Dedifferentiated amniotic fluid mesenchymal stem cell (primary cell): ENCODE data around the gene KNDC1.

ENCODE experiments used
- DNase-seq: peaks from one replicate; pipeline ENCODE4 v3.0.0-alpha.2; 2016; ENCODE audit errors: extremely low spot score

KNDC1 gene

DNA sequence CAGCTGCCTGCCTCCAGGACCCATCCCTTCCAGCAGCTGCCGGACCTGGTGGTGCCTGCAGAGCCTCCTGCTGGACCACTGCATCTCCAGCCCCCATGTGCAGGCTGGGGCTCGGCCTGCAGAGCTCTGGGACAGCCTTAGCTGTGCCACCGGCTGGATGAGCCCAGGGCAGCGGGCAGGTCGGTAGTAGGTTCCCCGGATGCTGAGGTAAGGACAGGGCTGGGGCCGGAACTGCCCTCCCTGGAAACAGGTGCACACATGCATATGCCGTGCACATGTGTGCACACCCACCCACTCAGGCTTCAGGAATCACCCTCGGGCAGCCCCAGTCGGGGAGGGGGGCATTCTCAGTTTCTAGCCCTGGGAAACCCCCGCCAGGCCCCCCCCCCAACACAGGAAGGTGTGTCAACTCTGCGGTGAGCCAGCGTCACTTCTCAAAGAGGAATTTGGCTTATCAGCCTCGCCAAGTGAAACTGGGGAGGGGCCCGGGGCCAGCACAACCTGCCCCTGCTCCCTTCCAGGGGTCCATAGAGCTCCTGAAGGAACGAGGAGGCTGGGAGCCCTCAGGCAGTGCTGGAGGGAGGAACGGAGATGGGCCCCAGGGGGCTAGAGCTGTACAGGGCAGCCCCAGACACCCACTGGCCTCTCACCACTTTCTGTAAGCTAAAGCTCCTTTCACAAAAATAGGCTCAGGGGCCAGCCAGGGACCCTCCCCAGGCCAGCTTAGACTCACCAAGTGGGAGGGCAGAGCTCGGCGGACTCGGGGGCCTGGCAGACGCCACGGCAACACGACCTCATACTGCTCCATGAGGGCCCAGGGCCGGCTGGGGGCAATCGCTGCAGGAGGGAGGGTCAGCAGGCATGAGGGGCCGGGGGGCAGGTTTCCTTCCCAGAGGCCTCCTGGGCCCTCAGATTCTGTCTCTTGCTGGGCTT is 115.0 kb downstream of the KNDC1 start:
- DNase-seq, result no peak

DNA sequence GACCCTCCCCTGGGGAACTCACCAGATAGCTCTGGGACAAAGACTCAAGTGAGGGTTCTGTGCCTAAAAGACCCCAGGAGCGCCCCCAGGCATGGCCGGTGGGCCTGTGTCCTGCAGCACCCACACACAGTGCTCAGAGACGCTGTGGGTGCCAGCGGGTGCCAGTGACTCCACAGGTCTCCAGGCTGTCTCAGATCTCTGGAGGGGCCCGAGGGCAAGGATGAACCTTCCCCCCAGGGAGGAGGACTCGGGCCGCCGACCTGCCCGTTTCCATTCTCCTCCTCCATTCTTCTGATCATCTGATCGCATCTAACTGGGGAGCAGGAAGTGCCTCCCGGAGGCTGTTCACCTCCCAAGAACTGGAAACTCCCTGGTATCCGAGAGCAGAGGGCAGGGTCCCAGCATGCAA is 115.7 kb downstream of the KNDC1 start:
- no peak for DNase-seq
